ENCODE measurements around the gene ATF1.

DNA sequence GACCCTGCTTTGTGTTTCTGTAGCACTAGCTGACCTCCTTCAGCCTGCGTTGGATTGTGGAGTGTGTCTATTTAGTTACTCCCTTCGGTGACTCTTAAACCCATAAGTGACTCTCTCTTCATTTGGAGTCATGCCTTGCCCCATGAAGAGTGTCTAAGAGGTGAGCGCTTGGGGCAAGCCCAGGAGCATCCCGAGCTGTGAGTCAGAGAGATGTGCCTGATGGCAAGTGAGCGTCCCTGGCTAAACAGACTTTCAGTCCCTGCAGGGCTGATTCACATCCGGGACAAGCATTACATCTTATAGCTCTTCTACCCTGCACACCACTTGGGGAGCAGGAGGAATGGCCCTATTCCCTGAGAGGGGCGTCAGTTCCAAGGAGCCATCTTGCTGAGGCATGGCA, 24.3 kb upstream of the ATF1 start:
- TF ChIP-seq CTCF (IDR thresholded peaks at IDR 0.05) (no peak), EP300 (IDR thresholded peaks at IDR 0.05; ENCODE audit: low read depth) (no peak), POLR2AphosphoS5 (IDR thresholded peaks at IDR 0.05) (no peak), POLR2A (IDR thresholded peaks at IDR 0.05) (no peak)

All from transverse colon (tissue), 4 donors.